Measurements from ENCODE around the gene FAM3C. TPM values are rescaled to one million over a fixed set of nuclear protein-coding genes. Genes with fewer than 3 reads are reported as not detected.

The FAM3C gene
- total RNA-seq, 1 experiment from 2014 or later: 26.1 TPM

DNA sequence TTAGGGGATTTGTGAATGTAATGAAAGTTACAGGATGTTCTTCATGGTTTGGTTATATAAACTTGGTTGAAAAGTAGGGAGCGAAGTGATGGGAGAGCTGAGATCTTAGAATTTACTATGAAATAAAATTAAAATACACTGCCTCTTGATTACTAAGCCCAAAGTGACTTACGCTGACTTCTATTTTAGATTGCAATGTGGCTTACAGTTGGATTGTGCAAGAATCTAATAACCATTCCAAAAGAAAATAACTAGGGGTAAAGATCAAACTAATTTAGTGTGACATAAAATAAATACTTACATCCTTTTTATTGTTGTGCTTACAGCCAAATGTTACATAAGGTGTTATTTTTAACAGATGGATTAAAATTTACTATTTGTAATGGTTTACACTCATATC is 52.0 kb downstream of the FAM3C start:
- no peak overlapping the region for H3K4me3 ChIP-seq (ENCODE audit: low read length)
- no peaks in the 10 kb centered on the region for H4K20me1 ChIP-seq (ENCODE audit: insufficient read depth, low read depth, low read length)
- no peak overlapping the region for H3K27ac ChIP-seq (ENCODE audit: low read length)
- H3K9me2 ChIP-seq (replicated peaks; ENCODE audit: insufficient read depth, low read length): no peaks in the 10 kb centered on the region
- H3K4me2 ChIP-seq (ENCODE audit: low read depth, low read length, poor library complexity, severe bottlenecking): no peak overlapping the region
- no peaks in the 10 kb centered on the region for H3K79me2 ChIP-seq (ENCODE audit: low read length)
- H3K9ac ChIP-seq (ENCODE audit: low read length): no peak overlapping the region
- no peaks in the 10 kb centered on the region for H3K4me1 ChIP-seq (ENCODE audit: low read length)
- no peaks in the 10 kb centered on the region for H3K36me3 ChIP-seq (ENCODE audit: insufficient read depth, low read length)
- H2AFZ ChIP-seq (ENCODE audit: low read length): no peak overlapping the region
- no peaks in the 10 kb centered on the region for H3K9me3 ChIP-seq (ENCODE audit: low read length)
- no peaks in the 10 kb centered on the region for H3K27me3 ChIP-seq (ENCODE audit: low read length)
- no peak for DNase-seq

DNA sequence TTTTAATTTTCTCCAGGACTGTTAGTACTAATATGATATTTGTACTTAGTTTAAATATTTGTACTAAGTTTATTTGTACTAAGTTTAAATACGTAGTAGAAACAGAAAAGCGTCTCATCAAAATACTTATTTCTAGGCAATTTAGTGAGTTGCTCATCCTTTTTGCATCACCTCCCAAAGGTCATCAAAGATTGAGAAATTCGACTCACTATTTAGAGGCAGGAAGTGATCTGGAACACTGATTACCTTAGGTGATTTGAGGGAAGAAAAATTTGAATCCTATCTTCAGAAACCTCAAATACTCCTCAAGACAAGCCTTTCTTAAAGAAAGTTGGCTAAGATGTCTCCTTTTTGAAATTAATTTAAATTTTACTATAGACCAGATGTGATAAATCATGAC is 52.8 kb downstream of the FAM3C start:
- H3K36me3 ChIP-seq (ENCODE audit: insufficient read depth, low read length): no peaks in the 10 kb centered on the region
- H3K27ac ChIP-seq (ENCODE audit: low read length): no peak overlapping the region
- no peaks in the 10 kb centered on the region for H3K9me3 ChIP-seq (ENCODE audit: low read length)
- no peaks in the 10 kb centered on the region for H3K4me1 ChIP-seq (ENCODE audit: low read length)
- no peaks in the 10 kb centered on the region for H4K20me1 ChIP-seq (ENCODE audit: insufficient read depth, low read depth, low read length)
- H3K9ac ChIP-seq (ENCODE audit: low read length): no peak overlapping the region
- no peak overlapping the region for H3K4me3 ChIP-seq (ENCODE audit: low read length)
- no peak overlapping the region for H3K4me2 ChIP-seq (ENCODE audit: low read depth, low read length, poor library complexity, severe bottlenecking)
- H3K27me3 ChIP-seq (ENCODE audit: low read length): no peaks in the 10 kb centered on the region
- no peak overlapping the region for H2AFZ ChIP-seq (ENCODE audit: low read length)
- H3K9me2 ChIP-seq (replicated peaks; ENCODE audit: insufficient read depth, low read length): no peaks in the 10 kb centered on the region
- H3K79me2 ChIP-seq (ENCODE audit: low read length): no peaks in the 10 kb centered on the region
- DNase-seq: no peak

DNA sequence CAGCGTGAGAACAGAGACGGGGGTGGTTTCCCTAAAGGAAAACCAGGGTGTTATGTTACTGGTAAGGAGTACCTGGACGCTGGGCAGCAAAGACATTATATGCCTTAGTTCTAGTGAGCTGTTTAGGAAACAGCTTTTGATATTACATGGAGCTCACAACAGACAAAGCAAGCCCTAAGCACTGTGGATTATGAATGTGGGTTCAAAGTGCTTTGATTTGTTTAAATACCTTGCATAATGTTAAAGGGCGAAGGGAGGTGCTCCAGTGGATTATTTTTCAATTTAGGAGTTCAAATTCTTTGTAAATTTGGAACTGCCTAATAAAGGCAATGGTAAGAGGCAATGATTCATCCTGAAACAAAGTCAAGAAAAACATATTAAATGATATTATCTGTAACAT is 53.5 kb downstream of the FAM3C start:
- no peak for DNase-seq
- H3K4me2 ChIP-seq (ENCODE audit: low read depth, low read length, poor library complexity, severe bottlenecking): no peak overlapping the region
- no peaks in the 10 kb centered on the region for H3K9me3 ChIP-seq (ENCODE audit: low read length)
- no peaks in the 10 kb centered on the region for H3K79me2 ChIP-seq (ENCODE audit: low read length)
- no peaks in the 10 kb centered on the region for H3K4me1 ChIP-seq (ENCODE audit: low read length)
- no peak overlapping the region for H3K4me3 ChIP-seq (ENCODE audit: low read length)
- H3K9ac ChIP-seq (ENCODE audit: low read length): no peak overlapping the region
- H2AFZ ChIP-seq (ENCODE audit: low read length): no peak overlapping the region
- H3K27ac ChIP-seq (ENCODE audit: low read length): no peak overlapping the region
- H3K27me3 ChIP-seq (ENCODE audit: low read length): no peaks in the 10 kb centered on the region
- H4K20me1 ChIP-seq (ENCODE audit: insufficient read depth, low read depth, low read length): no peaks in the 10 kb centered on the region
- no peaks in the 10 kb centered on the region for H3K36me3 ChIP-seq (ENCODE audit: insufficient read depth, low read length)
- no peaks in the 10 kb centered on the region for H3K9me2 ChIP-seq (replicated peaks; ENCODE audit: insufficient read depth, low read length)

DNA sequence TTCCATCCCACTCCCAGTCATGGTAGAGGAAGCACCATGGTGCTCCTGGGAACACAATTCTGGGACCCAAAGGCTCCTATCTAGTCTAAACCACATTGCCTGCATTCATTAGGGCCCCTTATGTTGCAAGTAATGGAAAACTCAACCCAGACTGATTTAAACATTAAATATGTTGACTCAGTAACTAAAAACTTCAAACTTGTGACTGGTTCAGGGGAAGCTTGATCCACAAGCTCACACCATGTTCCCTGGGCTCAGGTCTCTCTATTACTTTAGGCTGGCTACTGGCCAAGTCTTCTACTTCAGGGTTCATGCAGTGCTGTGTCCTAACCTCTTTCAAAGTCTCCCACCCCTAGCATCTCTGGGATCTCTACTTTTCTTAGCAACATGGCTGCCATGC is 54.2 kb downstream of the FAM3C start:
- H3K9ac ChIP-seq (ENCODE audit: low read length): no peak overlapping the region
- no peaks in the 10 kb centered on the region for H4K20me1 ChIP-seq (ENCODE audit: insufficient read depth, low read depth, low read length)
- no peak for DNase-seq
- H3K9me2 ChIP-seq (replicated peaks; ENCODE audit: insufficient read depth, low read length): no peaks in the 10 kb centered on the region
- no peak overlapping the region for H2AFZ ChIP-seq (ENCODE audit: low read length)
- H3K27me3 ChIP-seq (ENCODE audit: low read length): no peaks in the 10 kb centered on the region
- no peak overlapping the region for H3K4me2 ChIP-seq (ENCODE audit: low read depth, low read length, poor library complexity, severe bottlenecking)
- H3K4me1 ChIP-seq (ENCODE audit: low read length): no peaks in the 10 kb centered on the region
- no peaks in the 10 kb centered on the region for H3K9me3 ChIP-seq (ENCODE audit: low read length)
- no peaks in the 10 kb centered on the region for H3K79me2 ChIP-seq (ENCODE audit: low read length)
- H3K36me3 ChIP-seq (ENCODE audit: insufficient read depth, low read length): no peaks in the 10 kb centered on the region
- no peak overlapping the region for H3K4me3 ChIP-seq (ENCODE audit: low read length)
- H3K27ac ChIP-seq (ENCODE audit: low read length): no peak overlapping the region

- Histone ChIP-seq H2AFZ (ENCODE audit: low read length) (no peak overlapping the region), H3K4me3 (ENCODE audit: low read length) (no peak overlapping the region), H3K9ac (ENCODE audit: low read length) (no peak overlapping the region), H4K20me1 (ENCODE audit: insufficient read depth, low read depth, low read length) (no peaks in the 10 kb centered on the region), H3K79me2 (ENCODE audit: low read length) (no peaks in the 10 kb centered on the region), H3K27me3 (ENCODE audit: low read length) (no peaks in the 10 kb centered on the region), H3K9me3 (ENCODE audit: low read length) (no peaks in the 10 kb centered on the region), H3K4me1 (ENCODE audit: low read length) (no peaks in the 10 kb centered on the region), H3K4me2 (ENCODE audit: low read depth, low read length, poor library complexity, severe bottlenecking) (no peak overlapping the region), H3K27ac (ENCODE audit: low read length) (no peak overlapping the region), H3K9me2 (replicated peaks; ENCODE audit: insufficient read depth, low read length) (no peaks in the 10 kb centered on the region), H3K36me3 (ENCODE audit: insufficient read depth, low read length) (no peaks in the 10 kb centered on the region)
- no peak for DNase-seq
Measured at GRCh38 chr7:121339082-121339481, 57.0 kb downstream of the FAM3C start.

DNA sequence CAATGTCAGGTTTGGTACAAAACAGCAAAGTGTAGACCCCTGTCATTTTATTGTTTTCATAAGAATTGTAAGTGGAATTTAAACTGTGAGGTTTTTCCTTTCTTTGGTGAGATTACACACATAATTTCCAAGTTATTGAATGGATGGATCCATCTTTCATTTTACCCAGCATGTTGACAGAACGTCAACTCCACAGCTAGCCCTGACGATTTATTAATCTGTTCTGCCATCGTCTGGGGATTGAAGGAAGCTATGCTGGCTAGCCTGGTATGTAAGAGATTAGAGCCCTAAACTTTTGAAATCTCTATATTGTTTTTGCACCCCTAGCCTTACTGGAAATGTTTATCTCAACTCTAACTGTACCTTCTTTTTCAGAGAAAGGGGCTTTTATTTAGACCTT is 58.7 kb downstream of the FAM3C start:
- Histone ChIP-seq H3K79me2 (ENCODE audit: low read length) (no peaks in the 10 kb centered on the region), H3K36me3 (ENCODE audit: insufficient read depth, low read length) (no peaks in the 10 kb centered on the region), H3K27me3 (ENCODE audit: low read length) (no peaks in the 10 kb centered on the region), H4K20me1 (ENCODE audit: insufficient read depth, low read depth, low read length) (no peaks in the 10 kb centered on the region), H3K27ac (ENCODE audit: low read length) (no peak overlapping the region), H3K9ac (ENCODE audit: low read length) (no peak overlapping the region), H3K9me3 (ENCODE audit: low read length) (no peaks in the 10 kb centered on the region), H3K4me2 (ENCODE audit: low read depth, low read length, poor library complexity, severe bottlenecking) (no peak overlapping the region), H2AFZ (ENCODE audit: low read length) (no peak overlapping the region), H3K9me2 (replicated peaks; ENCODE audit: insufficient read depth, low read length) (no peaks in the 10 kb centered on the region), H3K4me1 (ENCODE audit: low read length) (no peaks in the 10 kb centered on the region), H3K4me3 (ENCODE audit: low read length) (no peak overlapping the region)
- peak; percentile 45 for DNase-seq

DNA sequence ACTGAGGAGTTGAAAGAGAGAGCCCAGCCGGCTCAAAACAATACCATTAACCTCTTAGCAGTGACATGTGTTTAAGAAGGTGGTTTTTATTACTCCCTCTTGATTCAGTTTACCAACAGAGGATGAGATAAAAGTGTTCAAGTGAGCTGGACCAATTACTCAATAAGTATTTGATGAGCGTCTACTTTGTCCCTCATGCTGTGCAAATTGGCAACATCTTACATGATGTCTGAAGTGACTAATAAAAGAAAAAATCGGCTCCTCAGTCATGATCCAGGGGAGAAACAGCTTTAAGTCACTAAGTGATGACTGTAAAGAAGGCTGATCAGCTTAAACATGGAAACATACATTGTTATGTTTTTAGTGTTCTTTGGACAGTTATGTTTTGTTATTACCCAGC is 59.5 kb downstream of the FAM3C start:
- H3K9me3 ChIP-seq (ENCODE audit: low read length): no peaks in the 10 kb centered on the region
- no peaks in the 10 kb centered on the region for H3K79me2 ChIP-seq (ENCODE audit: low read length)
- no peaks in the 10 kb centered on the region for H4K20me1 ChIP-seq (ENCODE audit: insufficient read depth, low read depth, low read length)
- no peak for DNase-seq
- no peaks in the 10 kb centered on the region for H3K4me1 ChIP-seq (ENCODE audit: low read length)
- no peak overlapping the region for H3K4me3 ChIP-seq (ENCODE audit: low read length)
- H3K9ac ChIP-seq (ENCODE audit: low read length): no peak overlapping the region
- no peaks in the 10 kb centered on the region for H3K9me2 ChIP-seq (replicated peaks; ENCODE audit: insufficient read depth, low read length)
- H3K36me3 ChIP-seq (ENCODE audit: insufficient read depth, low read length): no peaks in the 10 kb centered on the region
- no peak overlapping the region for H3K4me2 ChIP-seq (ENCODE audit: low read depth, low read length, poor library complexity, severe bottlenecking)
- H2AFZ ChIP-seq (ENCODE audit: low read length): no peak overlapping the region
- H3K27ac ChIP-seq (ENCODE audit: low read length): no peak overlapping the region
- no peaks in the 10 kb centered on the region for H3K27me3 ChIP-seq (ENCODE audit: low read length)

DNA sequence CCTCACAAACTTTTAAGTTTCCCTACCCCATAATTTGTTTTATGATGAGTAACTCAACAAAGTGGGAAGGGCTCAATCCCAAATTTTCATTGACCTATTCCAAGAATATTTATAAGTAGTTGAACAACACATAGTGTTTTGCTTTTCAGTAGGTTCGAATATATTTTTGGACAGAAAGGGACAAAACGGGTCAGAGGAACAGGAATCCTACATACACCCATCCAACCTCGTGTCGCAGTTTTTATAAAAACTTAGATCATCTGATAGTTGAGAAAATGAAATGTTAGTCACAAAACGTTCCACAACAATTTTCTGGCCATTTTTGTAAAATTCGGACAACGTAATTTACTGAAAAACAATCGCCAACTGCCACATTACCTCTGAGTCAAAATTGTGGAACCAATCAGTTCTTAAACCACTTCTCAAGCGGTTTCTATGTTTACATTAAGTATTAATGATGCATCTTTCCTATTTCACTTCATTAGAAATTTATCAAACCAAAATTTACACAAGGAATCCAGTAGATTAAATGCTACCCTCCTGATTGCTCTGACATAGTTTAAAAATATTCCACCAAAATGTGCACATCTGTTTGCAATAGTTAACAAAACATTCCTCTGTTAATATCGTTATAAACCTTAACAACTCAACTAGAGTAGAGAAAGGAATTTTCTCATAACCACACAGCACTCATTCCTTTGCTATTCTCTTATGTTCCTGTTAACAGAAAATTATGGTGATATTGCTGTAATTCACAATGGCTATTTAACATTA is 61.0 kb downstream of the FAM3C start:
- Histone ChIP-seq H3K27me3 (ENCODE audit: low read length) (no peaks in the 10 kb centered on the region), H3K9me3 (ENCODE audit: low read length) (no peaks in the 10 kb centered on the region), H3K27ac (ENCODE audit: low read length) (no peak overlapping the region), H3K4me1 (ENCODE audit: low read length) (no peaks in the 10 kb centered on the region), H3K4me2 (ENCODE audit: low read depth, low read length, poor library complexity, severe bottlenecking) (no peak overlapping the region), H3K9me2 (replicated peaks; ENCODE audit: insufficient read depth, low read length) (no peaks in the 10 kb centered on the region), H2AFZ (ENCODE audit: low read length) (no peak overlapping the region), H4K20me1 (ENCODE audit: insufficient read depth, low read depth, low read length) (no peaks in the 10 kb centered on the region), H3K79me2 (ENCODE audit: low read length) (no peaks in the 10 kb centered on the region), H3K4me3 (ENCODE audit: low read length) (no peak overlapping the region), H3K36me3 (ENCODE audit: insufficient read depth, low read length) (no peaks in the 10 kb centered on the region), H3K9ac (ENCODE audit: low read length) (no peak overlapping the region)
- DNase-seq: no peak
